Upper lobe of left lung (tissue), 6 donors: Measurements from ENCODE around the gene NFKBIL1. TPM values are rescaled to one million over a fixed set of nuclear protein-coding genes. Genes with fewer than 3 reads are reported as not detected.

Experiments used
- ATAC-seq, 2 donors: fragments of 200-7000 bp; cut with Tn5 transposase; one replicate each; pipeline ENCODE4 v1.9.1; 2022; ENCODE audit warnings: mild to moderate bottlenecking in 2 of 2, moderate library complexity in 2 of 2; ENCODE audit not compliant: low FRiP score in 2 of 2
- DNase-seq, 2 donors: peaks; one replicate each; pipeline ENCODE4 v3.0.0-alpha.2; 2019 to 2020
- H3K27ac ChIP-seq, 4 donors: fragments of 200-600 bp; sonication (generic); one replicate each; pipeline ENCODE4 v1.5.1; 2016 to 2019
- H3K27me3 ChIP-seq, 4 donors: fragments of 200-600 bp; sonication (generic); one replicate each; pipeline ENCODE4 v1.5.1; 2017 to 2019
- H3K36me3 ChIP-seq, 4 donors: fragments of 200-600 bp; sonication (generic); one replicate each; pipeline ENCODE4 v1.5.1; 2016 to 2019
- H3K4me1 ChIP-seq, 4 donors: fragments of 200-600 bp; sonication (generic); one replicate each; pipeline ENCODE4 v1.5.1; 2018 to 2019
- H3K4me3 ChIP-seq, 4 donors: fragments of 200-600 bp; sonication (generic); one replicate each; pipeline ENCODE4 v1.5.1; 2017 to 2019; ENCODE audit warnings: mild to moderate bottlenecking in 2 of 4, moderate library complexity in 1 of 4
- H3K9me3 ChIP-seq, 4 donors: fragments of 200-600 bp; sonication (generic); one replicate each; pipeline ENCODE4 v1.5.1; 2018 to 2019
- CTCF ChIP-seq, 6 experiments: fragments of 450-650 bp in 4 of 6; fragments of 200-600 bp in 2 of 6; sonication (generic) in 2 of 6; IDR thresholded peaks; one replicate each; pipeline ENCODE4 v1.5.1; 2016 to 2019; ENCODE audit warnings: antibody characterized with exemption in 6 of 6
- EP300 ChIP-seq, 4 donors: sonication (generic); formaldehyde crosslinking; IDR thresholded peaks; one replicate each; pipeline ENCODE4 v1.5.1; 2017; ENCODE audit warnings: antibody characterized with exemption in 4 of 4, control low read depth in 2 of 4
- POLR2A ChIP-seq, 4 donors: fragments of 450-650 bp; IDR thresholded peaks; one replicate each; pipeline ENCODE4 v1.5.1; 2016 to 2017; ENCODE audit warnings: antibody characterized with exemption in 4 of 4, mild to moderate bottlenecking in 2 of 4
- POLR2AphosphoS5 ChIP-seq, 2 donors: sonication (generic); formaldehyde crosslinking; IDR thresholded peaks; one replicate each; pipeline ENCODE4 v1.5.1; 2017; ENCODE audit warnings: antibody characterized with exemption in 2 of 2
- whole genome bisulfite sequencing, 2 donors: methylation state at CpG; one replicate each; pipeline ENCODE4 v1.1.5; 2017 to 2018; 5-methylcytosine and 5-hydroxymethylcytosine counted together
- total RNA-seq, 6 donors: library from RNA; depleted of rRNA in 4 of 6; stranded (reverse); fragments of >200 nt in 4 of 6; gene quantifications; one replicate each; pipeline versions ENCODE4 v1.1.0 to v1.2.1, GENCODE V29; 2016 to 2021
- donor health status: DM: no; HTN: no; CAD: no; lungs with moderate emphysema.
- donor health status: DM: no; HTN: yes; CAD: no; lungs with severe emphysema.

NFKBIL1 gene
- total RNA-seq, 6 donors from 2014 or later = 18.2 to 45.1 (median 23.8) TPM

GRCh38 chr6:31578184-31579118 is 31.0 kb downstream of the NFKBIL1 start:
- 85 to 90% methylated on average over 8 to 12 of the region's 12 CpGs for WGBS, 2 donors
- no peak overlapping the region for H3K4me3 ChIP-seq

GRCh38 chr6:31579119-31579505 is 31.7 kb downstream of the NFKBIL1 start:
- Histone ChIP-seq H3K4me1 (peaks cover 15 to 20% (median 17%) of the 10 kb centered on the region in 4 donors), H3K27ac (no peak overlapping the region), H3K4me3 (no peak overlapping the region), H3K9me3 (no peaks in the 10 kb centered on the region), H3K36me3 (no peaks in the 10 kb centered on the region), H3K27me3 (no peaks in the 10 kb centered on the region)
- 78 to 82% methylated on average over 3 of the region's 3 CpGs for WGBS, 2 donors
- DNase-seq (no peak), ATAC-seq (no peak)
- TF ChIP-seq EP300 (IDR thresholded peaks at IDR 0.05) (no peak), CTCF (IDR thresholded peaks at IDR 0.05) (no peak)

More at GRCh38 chr6:31578184-31579118, 31.0 kb downstream of the NFKBIL1 start:
- Histone ChIP-seq H3K9me3 (no peaks in the 10 kb centered on the region), H3K36me3 (no peaks in the 10 kb centered on the region), H3K27me3 (no peaks in the 10 kb centered on the region), H3K4me1 (peaks cover 15 to 20% (median 17%) of the 10 kb centered on the region in 4 donors), H3K27ac (no peak overlapping the region)
- TF ChIP-seq EP300 (IDR thresholded peaks at IDR 0.05) = no peak
- no peak for TF ChIP-seq POLR2A (IDR thresholded peaks at IDR 0.05)
- TF ChIP-seq POLR2AphosphoS5 (IDR thresholded peaks at IDR 0.05) = no peak
- TF ChIP-seq CTCF (IDR thresholded peaks at IDR 0.05) = no peak
- DNase-seq = no peak
- ATAC-seq = no peak

GRCh38 chr6:31579546-31580437 is 32.4 kb downstream of the NFKBIL1 start:
- TF ChIP-seq CTCF (IDR thresholded peaks at IDR 0.05) = no peak
- no peak for TF ChIP-seq POLR2AphosphoS5 (IDR thresholded peaks at IDR 0.05)
- TF ChIP-seq POLR2A (IDR thresholded peaks at IDR 0.05) = no peak
- no peak for TF ChIP-seq EP300 (IDR thresholded peaks at IDR 0.05)
- Histone ChIP-seq H3K27ac (peak overlapping the region in 2 of 4 donors; percentile 91 to 96), H3K9me3 (no peaks in the 10 kb centered on the region), H3K36me3 (no peaks in the 10 kb centered on the region), H3K4me3 (peak overlapping the region in 2 of 4 donors; percentile 77 to 87), H3K27me3 (no peaks in the 10 kb centered on the region), H3K4me1 (peaks cover 15 to 20% (median 18%) of the 10 kb centered on the region in 4 donors)
- DNase-seq (no peak), ATAC-seq (no peak)
- WGBS, 2 donors = 81 to 85% methylated on average over 7 to 8 of the region's 8 CpGs

DNA sequence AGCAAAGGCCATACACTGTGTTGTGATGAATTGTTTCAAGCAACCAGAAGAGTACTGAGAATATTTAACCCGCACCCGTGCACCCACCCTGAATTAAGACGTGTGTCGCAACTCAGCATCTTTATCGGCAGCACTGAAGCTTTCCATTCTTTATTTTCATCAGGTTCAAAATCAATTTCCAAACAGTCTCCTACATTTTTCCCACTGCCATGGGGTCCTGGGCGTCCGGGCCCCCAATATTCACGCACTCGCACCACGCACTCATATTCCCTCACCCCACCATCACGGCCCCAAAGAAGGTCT is 33.0 kb downstream of the NFKBIL1 start:
- no peak for DNase-seq
- no peaks in the 10 kb centered on the region for H3K36me3 ChIP-seq
- 31 to 40% methylated on average over 11 of the region's 11 CpGs for WGBS, 2 donors
- H3K27ac ChIP-seq = peak overlapping the region; percentile 77 to 96 (median 90)
- peaks cover 17 to 26% (median 21%) of the 10 kb centered on the region in 4 donors for H3K4me1 ChIP-seq
- ATAC-seq = no peak
- peak overlapping the region in 3 of 4 donors; percentile 71 to 87 (median 77) for H3K4me3 ChIP-seq
- no peaks in the 10 kb centered on the region for H3K27me3 ChIP-seq
- H3K9me3 ChIP-seq = no peaks in the 10 kb centered on the region
- TF ChIP-seq POLR2A (IDR thresholded peaks at IDR 0.05) = no peak
- no peak for TF ChIP-seq POLR2AphosphoS5 (IDR thresholded peaks at IDR 0.05)
- no peak for TF ChIP-seq CTCF (IDR thresholded peaks at IDR 0.05)
- TF ChIP-seq EP300 (IDR thresholded peaks at IDR 0.05) = no peak
